HG03354 (cell line): ENCODE results near the gene ZNF319.

Experiments used
- ATAC-seq: cut with Tn5 transposase; IDR thresholded peaks from one replicate; pipeline ENCODE4 v1.9.1; 2021; ENCODE audit warnings: mild to moderate bottlenecking; ENCODE audit not compliant: unreplicated experiment, poor library complexity, severe bottlenecking

Gene ZNF319

GRCh38 chr16:57961538-57961937 lies 38.9 kb downstream of the ZNF319 start:
- no peak for ATAC-seq

GRCh38 chr16:57960826-57961472 lies 39.5 kb downstream of the ZNF319 start:
- ATAC-seq, result no peak

GRCh38 chr16:57960310-57960709 lies 40.2 kb downstream of the ZNF319 start:
- no peak for ATAC-seq

GRCh38 chr16:57959804-57960203 lies 40.7 kb downstream of the ZNF319 start:
- no peak for ATAC-seq

GRCh38 chr16:57959121-57959520 lies 41.4 kb downstream of the ZNF319 start:
- ATAC-seq, result no peak

- no peak for ATAC-seq
Measured at GRCh38 chr16:57958544-57958943, 41.9 kb downstream of the ZNF319 start.

- ATAC-seq, result no peak
Measured at GRCh38 chr16:57957673-57958392, 42.6 kb downstream of the ZNF319 start.

GRCh38 chr16:57956924-57957672 lies 43.4 kb downstream of the ZNF319 start:
- no peak for ATAC-seq

- ATAC-seq, result no peak
Measured at GRCh38 chr16:57956270-57956808, 44.1 kb downstream of the ZNF319 start.

- ATAC-seq, result no peak
Measured at GRCh38 chr16:57955572-57956188, 44.8 kb downstream of the ZNF319 start.

- no peak for ATAC-seq
Measured at GRCh38 chr16:57953857-57954256, 46.6 kb downstream of the ZNF319 start.

- ATAC-seq, result no peak
Measured at GRCh38 chr16:57952909-57953308, 47.6 kb downstream of the ZNF319 start.

- no peak for ATAC-seq
Measured at GRCh38 chr16:57951204-57951960, 49.1 kb downstream of the ZNF319 start.

- ATAC-seq, result no peak
Measured at GRCh38 chr16:57950382-57950781, 50.1 kb downstream of the ZNF319 start.

GRCh38 chr16:57949595-57950238 lies 50.8 kb downstream of the ZNF319 start:
- no peak for ATAC-seq

GRCh38 chr16:57949013-57949412 lies 51.5 kb downstream of the ZNF319 start:
- no peak for ATAC-seq

- ATAC-seq, result no peak
Measured at GRCh38 chr16:57948027-57948426, 52.4 kb downstream of the ZNF319 start.

- no peak for ATAC-seq
Measured at GRCh38 chr16:57947261-57947660, 53.2 kb downstream of the ZNF319 start.
